ENCODE measurements around the gene FBXO45. TPM values are rescaled to one million over a fixed set of nuclear protein-coding genes. Genes with fewer than 3 reads are reported as not detected.

Gene FBXO45
- total and polyA plus RNA-seq, 9 of the 15 experiments (the other 6 are each of a cell fraction or from before 2014, with no cell fraction given) = 15.2 to 52.8 (median 37.0) TPM

DNA sequence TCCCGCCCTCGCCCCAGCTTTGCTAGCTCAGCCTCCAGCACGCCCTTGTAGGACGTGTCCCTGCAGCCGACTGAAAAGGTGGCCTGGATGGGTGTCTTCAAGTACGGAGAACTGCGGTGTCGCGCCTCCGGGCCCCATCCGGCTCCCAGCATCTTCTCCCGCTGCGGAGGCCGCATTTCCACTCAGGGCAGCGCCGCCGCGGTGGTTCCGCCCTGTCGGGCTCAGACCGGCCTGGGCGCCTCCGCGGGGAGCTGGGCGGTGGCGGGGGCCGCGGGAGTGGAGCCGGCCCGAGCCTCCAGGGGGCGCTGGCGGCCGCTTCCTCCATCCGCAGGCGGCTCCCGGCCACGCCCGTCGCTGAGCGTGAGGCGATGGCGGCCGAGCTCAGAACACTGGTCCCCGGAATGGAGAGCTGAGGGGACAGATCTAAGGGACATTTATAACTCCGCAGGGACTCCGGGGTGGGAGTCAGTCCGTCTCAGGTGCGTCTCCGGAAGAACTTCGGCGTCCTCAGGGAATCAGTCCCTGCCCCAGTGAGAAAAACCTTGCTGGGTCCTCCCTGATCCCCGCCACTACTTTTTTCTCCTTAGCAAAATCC lies 39.7 kb upstream of the FBXO45 start (continued):
- TF ChIP-seq BRCA1 (IDR thresholded peaks at IDR 0.05) (no peak), BRCA1 (CRISPR knock-in tag; IDR thresholded peaks at IDR 0.05) (no peak), BRD9 (IDR thresholded peaks at IDR 0.05; ENCODE audit: low read depth, partially characterized antibody) (no peak), RB1 (IDR thresholded peaks at IDR 0.05; ENCODE audit: low read depth) (peak; percentile 93), SMARCB1 (IDR thresholded peaks at IDR 0.05; ENCODE audit: insufficient read length, low read depth) (no peak), SMARCA5 (IDR thresholded peaks at IDR 0.05) (no peak), SIN3A (IDR thresholded peaks at IDR 0.05; ENCODE audit: borderline replicate concordance in 2 of 2, control insufficient read depth in 1 of 2, low read depth in 2 of 2, low read length in 2 of 2) (no peak), ZBTB8A (IDR thresholded peaks at IDR 0.05; ENCODE audit: partially characterized antibody) (no peak), SNIP1 (IDR thresholded peaks at IDR 0.05; ENCODE audit: low read depth) (no peak), MYC (IDR thresholded peaks at IDR 0.05; ENCODE audit: low read depth, low read length) (peak; percentile 70; the same call in 1 of the 2 replicates), MYC (CRISPR knock-in tag; IDR thresholded peaks at IDR 0.05; ENCODE audit: borderline replicate concordance, low read depth) (no peak), ZNF124 (CRISPR knock-in tag; IDR thresholded peaks at IDR 0.05) (no peak)
- TF ChIP-seq, protein P1, sequence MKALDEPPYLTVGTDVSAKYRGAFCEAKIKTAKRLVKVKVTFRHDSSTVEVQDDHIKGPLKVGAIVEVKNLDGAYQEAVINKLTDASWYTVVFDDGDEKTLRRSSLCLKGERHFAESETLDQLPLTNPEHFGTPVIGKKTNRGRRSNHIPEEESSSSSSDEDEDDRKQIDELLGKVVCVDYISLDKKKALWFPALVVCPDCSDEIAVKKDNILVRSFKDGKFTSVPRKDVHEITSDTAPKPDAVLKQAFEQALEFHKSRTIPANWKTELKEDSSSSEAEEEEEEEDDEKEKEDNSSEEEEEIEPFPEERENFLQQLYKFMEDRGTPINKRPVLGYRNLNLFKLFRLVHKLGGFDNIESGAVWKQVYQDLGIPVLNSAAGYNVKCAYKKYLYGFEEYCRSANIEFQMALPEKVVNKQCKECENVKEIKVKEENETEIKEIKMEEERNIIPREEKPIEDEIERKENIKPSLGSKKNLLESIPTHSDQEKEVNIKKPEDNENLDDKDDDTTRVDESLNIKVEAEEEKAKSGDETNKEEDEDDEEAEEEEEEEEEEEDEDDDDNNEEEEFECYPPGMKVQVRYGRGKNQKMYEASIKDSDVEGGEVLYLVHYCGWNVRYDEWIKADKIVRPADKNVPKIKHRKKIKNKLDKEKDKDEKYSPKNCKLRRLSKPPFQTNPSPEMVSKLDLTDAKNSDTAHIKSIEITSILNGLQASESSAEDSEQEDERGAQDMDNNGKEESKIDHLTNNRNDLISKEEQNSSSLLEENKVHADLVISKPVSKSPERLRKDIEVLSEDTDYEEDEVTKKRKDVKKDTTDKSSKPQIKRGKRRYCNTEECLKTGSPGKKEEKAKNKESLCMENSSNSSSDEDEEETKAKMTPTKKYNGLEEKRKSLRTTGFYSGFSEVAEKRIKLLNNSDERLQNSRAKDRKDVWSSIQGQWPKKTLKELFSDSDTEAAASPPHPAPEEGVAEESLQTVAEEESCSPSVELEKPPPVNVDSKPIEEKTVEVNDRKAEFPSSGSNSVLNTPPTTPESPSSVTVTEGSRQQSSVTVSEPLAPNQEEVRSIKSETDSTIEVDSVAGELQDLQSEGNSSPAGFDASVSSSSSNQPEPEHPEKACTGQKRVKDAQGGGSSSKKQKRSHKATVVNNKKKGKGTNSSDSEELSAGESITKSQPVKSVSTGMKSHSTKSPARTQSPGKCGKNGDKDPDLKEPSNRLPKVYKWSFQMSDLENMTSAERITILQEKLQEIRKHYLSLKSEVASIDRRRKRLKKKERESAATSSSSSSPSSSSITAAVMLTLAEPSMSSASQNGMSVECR (CRISPR knock-in tag; IDR thresholded peaks at IDR 0.05) = peak; percentile 67; the same call in 1 of the 2 replicates
- TF ChIP-seq, protein P2, sequence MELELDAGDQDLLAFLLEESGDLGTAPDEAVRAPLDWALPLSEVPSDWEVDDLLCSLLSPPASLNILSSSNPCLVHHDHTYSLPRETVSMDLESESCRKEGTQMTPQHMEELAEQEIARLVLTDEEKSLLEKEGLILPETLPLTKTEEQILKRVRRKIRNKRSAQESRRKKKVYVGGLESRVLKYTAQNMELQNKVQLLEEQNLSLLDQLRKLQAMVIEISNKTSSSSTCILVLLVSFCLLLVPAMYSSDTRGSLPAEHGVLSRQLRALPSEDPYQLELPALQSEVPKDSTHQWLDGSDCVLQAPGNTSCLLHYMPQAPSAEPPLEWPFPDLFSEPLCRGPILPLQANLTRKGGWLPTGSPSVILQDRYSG (tag; conservative IDR thresholded peaks at IDR 0.05; ENCODE audit: low read depth) = no peak
- TF ChIP-seq, protein P3, sequence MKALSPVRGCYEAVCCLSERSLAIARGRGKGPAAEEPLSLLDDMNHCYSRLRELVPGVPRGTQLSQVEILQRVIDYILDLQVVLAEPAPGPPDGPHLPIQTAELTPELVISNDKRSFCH (CRISPR knock-in tag; IDR thresholded peaks at IDR 0.05) = no peak
- TF ChIP-seq, protein P3 (tag; IDR thresholded peaks at IDR 0.05) = peak; percentile 68
- TF ChIP-seq, protein P4, sequence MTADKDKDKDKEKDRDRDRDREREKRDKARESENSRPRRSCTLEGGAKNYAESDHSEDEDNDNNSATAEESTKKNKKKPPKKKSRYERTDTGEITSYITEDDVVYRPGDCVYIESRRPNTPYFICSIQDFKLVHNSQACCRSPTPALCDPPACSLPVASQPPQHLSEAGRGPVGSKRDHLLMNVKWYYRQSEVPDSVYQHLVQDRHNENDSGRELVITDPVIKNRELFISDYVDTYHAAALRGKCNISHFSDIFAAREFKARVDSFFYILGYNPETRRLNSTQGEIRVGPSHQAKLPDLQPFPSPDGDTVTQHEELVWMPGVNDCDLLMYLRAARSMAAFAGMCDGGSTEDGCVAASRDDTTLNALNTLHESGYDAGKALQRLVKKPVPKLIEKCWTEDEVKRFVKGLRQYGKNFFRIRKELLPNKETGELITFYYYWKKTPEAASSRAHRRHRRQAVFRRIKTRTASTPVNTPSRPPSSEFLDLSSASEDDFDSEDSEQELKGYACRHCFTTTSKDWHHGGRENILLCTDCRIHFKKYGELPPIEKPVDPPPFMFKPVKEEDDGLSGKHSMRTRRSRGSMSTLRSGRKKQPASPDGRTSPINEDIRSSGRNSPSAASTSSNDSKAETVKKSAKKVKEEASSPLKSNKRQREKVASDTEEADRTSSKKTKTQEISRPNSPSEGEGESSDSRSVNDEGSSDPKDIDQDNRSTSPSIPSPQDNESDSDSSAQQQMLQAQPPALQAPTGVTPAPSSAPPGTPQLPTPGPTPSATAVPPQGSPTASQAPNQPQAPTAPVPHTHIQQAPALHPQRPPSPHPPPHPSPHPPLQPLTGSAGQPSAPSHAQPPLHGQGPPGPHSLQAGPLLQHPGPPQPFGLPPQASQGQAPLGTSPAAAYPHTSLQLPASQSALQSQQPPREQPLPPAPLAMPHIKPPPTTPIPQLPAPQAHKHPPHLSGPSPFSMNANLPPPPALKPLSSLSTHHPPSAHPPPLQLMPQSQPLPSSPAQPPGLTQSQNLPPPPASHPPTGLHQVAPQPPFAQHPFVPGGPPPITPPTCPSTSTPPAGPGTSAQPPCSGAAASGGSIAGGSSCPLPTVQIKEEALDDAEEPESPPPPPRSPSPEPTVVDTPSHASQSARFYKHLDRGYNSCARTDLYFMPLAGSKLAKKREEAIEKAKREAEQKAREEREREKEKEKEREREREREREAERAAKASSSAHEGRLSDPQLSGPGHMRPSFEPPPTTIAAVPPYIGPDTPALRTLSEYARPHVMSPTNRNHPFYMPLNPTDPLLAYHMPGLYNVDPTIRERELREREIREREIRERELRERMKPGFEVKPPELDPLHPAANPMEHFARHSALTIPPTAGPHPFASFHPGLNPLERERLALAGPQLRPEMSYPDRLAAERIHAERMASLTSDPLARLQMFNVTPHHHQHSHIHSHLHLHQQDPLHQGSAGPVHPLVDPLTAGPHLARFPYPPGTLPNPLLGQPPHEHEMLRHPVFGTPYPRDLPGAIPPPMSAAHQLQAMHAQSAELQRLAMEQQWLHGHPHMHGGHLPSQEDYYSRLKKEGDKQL (CRISPR knock-in tag; IDR thresholded peaks at IDR 0.05; ENCODE audit: borderline replicate concordance) = 0 out of 2 replicates have a peak, but pooled peaks have one; percentile 60
